ENCODE data around the gene DGLUCY. TPM values are rescaled to one million over a fixed set of nuclear protein-coding genes. Genes with fewer than 3 reads are reported as not detected.
"Not testable (repeated sequence)": the region's sequence is repeated elsewhere in the genome, so short reads cannot be mapped to it uniquely, and the experiment has no call there.

The DGLUCY gene
- total and polyA plus RNA-seq, 2 experiments from 2014 or later = 82.7 to 90.0 TPM

DNA sequence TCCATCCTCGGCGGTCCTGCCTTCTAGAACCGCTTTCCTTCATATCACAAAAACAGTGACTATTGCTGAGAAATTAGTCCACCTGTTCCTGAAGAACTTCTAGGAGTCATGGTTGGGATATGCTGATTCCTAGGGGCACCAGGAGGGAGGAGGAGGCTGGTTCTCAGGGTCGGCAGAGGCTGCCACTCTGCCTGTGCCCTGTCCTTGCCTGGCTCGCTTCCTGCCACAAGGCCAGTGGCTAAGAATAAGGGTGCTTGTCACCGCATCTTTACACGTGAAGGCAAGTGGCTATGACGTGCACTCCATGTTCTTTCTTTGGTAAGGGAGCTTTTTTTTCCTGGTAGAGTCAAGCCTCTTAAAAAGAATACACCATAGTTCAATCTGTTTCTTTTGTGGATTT lies 18.7 kb upstream of the DGLUCY start:
- Histone ChIP-seq H3K9me3 (ENCODE audit: low read depth) (no peaks in the 10 kb centered on the region), H3K27me3 (no peaks in the 10 kb centered on the region), H3K36me3 (no peaks in the 10 kb centered on the region), H3K4me1 (ENCODE audit: low read depth) (no peaks in the 10 kb centered on the region), H3K27ac (no peak overlapping the region), H3K4me3 (no peak overlapping the region)
- DNase-seq (ENCODE audit: low read depth in 1 of 2, low spot score in 1 of 2) = no peak
- TF ChIP-seq, protein P1, sequence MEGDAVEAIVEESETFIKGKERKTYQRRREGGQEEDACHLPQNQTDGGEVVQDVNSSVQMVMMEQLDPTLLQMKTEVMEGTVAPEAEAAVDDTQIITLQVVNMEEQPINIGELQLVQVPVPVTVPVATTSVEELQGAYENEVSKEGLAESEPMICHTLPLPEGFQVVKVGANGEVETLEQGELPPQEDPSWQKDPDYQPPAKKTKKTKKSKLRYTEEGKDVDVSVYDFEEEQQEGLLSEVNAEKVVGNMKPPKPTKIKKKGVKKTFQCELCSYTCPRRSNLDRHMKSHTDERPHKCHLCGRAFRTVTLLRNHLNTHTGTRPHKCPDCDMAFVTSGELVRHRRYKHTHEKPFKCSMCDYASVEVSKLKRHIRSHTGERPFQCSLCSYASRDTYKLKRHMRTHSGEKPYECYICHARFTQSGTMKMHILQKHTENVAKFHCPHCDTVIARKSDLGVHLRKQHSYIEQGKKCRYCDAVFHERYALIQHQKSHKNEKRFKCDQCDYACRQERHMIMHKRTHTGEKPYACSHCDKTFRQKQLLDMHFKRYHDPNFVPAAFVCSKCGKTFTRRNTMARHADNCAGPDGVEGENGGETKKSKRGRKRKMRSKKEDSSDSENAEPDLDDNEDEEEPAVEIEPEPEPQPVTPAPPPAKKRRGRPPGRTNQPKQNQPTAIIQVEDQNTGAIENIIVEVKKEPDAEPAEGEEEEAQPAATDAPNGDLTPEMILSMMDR (IDR thresholded peaks at IDR 0.05; ENCODE audit: low read depth, low read length) = no peak

DNA sequence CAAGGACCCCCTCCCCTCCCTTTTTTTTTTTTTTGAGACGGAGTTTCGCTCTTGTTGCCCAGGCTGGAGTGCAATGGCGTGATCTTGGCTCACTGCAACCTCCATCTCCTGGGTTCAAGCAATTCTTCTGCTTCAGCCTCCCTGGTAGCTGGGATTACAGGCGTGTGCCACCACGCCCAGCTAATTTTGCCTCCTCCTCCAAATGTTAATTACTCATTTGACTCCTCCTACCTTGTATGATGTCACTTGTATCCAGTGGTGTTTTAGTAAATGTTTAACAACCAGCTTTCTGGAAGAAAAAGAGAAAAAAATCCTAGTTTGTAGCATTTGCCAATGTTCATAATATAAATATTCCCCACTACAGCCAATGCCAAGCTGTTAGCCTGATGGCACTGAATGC lies 16.2 kb upstream of the DGLUCY start:
- H3K27me3 ChIP-seq; H3K4me3 ChIP-seq; H3K4me1 ChIP-seq (ENCODE audit: low read depth); H3K9me3 ChIP-seq (ENCODE audit: low read depth); H3K27ac ChIP-seq; DNase-seq (ENCODE audit: low read depth in 1 of 2, low spot score in 1 of 2); H3K36me3 ChIP-seq: not testable (repeated sequence)

DNA sequence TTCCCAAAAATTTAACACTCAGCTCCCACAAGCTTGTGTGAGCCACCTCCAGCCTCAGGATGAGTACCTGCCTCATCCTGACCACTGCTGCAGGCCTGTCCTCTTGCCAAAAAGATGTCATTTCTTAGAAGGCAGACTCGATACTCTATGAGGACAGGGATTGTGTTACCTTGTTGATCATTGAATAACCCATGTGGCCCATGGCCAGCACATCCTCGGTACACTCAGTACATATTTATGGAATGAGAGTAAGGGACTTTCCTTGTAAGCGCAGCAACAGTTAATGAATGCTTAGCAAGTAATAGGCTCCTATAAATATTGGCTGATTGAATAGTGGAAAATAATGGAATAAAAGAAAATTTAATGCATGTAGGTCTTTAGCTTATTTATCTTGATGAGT lies 15.3 kb upstream of the DGLUCY start:
- Histone ChIP-seq H3K27me3 (no peaks in the 10 kb centered on the region), H3K27ac (no peak overlapping the region), H3K4me3 (no peak overlapping the region), H3K36me3 (no peaks in the 10 kb centered on the region), H3K4me1 (ENCODE audit: low read depth) (no peaks in the 10 kb centered on the region), H3K9me3 (ENCODE audit: low read depth) (no peaks in the 10 kb centered on the region)
- TF ChIP-seq, protein P1 (IDR thresholded peaks at IDR 0.05; ENCODE audit: low read depth, low read length) = no peak
- DNase-seq (ENCODE audit: low read depth in 1 of 2, low spot score in 1 of 2) = no peak

DNA sequence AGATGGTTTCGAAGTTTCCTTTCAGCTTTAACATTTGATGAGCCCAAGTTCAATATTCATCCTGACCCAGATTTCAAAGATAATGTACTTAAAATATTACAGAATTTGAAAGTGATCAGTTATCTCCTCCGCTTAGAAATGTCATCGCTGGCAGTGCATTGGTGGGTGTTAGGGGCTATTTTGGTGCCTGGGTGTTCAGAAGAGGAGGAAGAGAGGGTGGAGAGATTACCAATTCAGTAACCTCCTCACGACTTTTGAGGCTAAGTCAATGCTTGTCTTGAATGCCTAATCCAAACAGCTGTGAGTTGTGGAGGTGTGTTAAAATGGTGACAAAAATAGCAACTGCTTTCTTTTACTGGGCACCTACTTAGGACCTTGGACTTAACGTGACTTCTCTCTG lies 13.8 kb upstream of the DGLUCY start:
- H3K27ac ChIP-seq = no peak overlapping the region
- TF ChIP-seq, protein P1 (IDR thresholded peaks at IDR 0.05; ENCODE audit: low read depth, low read length) = no peak
- no peak overlapping the region for H3K4me3 ChIP-seq
- no peaks in the 10 kb centered on the region for H3K36me3 ChIP-seq
- H3K4me1 ChIP-seq (ENCODE audit: low read depth) = no peaks in the 10 kb centered on the region
- no peaks in the 10 kb centered on the region for H3K9me3 ChIP-seq (ENCODE audit: low read depth)
- H3K27me3 ChIP-seq = no peaks in the 10 kb centered on the region
- DNase-seq (ENCODE audit: low read depth in 1 of 2, low spot score in 1 of 2) = no peak

DNA sequence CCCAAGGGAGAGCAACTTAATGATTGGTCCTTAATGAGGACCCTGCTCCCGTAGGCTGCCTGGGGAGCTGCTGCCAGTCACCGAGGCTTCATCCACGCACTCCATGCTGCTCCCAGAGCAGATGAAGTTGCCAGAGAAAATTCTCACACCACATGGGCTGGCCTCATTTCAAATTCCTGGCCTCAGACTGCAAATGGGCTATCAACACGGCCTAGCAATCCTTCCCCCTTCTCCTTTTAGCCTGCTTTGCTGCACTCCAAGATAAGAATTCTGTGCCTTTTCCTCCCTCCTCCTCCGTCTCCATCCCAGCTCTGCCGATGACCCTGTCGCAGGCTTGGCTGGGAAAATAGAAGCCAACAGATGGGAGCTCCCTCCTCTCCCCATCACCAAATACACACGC lies 10.8 kb upstream of the DGLUCY start:
- peak in 1 of 2 donors; percentile 63 for DNase-seq (ENCODE audit: low read depth in 1 of 2, low spot score in 1 of 2)
- Histone ChIP-seq H3K36me3 (no peaks in the 10 kb centered on the region), H3K27ac (no peak overlapping the region), H3K9me3 (ENCODE audit: low read depth) (no peaks in the 10 kb centered on the region), H3K27me3 (no peaks in the 10 kb centered on the region), H3K4me3 (no peak overlapping the region), H3K4me1 (ENCODE audit: low read depth) (no peaks in the 10 kb centered on the region)
- TF ChIP-seq, protein P1 (IDR thresholded peaks at IDR 0.05; ENCODE audit: low read depth, low read length) = no peak

DNA sequence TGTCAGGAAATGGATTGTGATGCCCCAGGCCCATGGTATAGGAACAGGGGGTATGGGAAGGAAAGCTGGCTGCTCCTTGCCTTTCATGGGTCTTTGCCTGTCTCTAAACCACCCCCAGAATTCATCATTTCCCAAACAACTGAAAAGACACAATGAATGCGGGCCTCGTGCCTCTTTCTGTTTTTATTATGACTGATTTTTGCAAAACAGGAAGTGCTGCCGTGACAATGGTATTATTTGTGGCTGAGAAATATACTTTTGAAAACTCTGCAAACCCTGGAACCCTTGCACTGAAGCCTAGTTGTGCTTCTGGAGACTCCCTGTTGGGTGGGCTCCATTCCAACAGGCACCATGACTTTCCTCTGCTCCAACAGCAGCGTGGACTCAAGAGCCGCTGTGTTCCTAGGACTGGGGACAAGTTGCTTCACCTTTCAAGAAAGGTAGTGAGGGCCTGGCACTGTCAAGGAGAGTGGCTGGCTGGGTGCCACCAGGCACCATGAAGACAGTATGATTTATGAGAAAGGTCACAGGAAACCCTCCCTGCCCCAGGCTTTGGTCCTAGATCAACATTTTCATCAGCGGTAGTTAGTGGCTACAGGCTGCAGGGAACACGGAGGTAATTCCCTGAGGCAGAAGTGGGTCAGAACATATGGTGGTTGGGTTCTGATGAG lies 4.8 kb upstream of the DGLUCY start:
- TF ChIP-seq, protein P1 (IDR thresholded peaks at IDR 0.05; ENCODE audit: low read depth, low read length) = no peak
- no peaks in the 10 kb centered on the region for H3K27me3 ChIP-seq
- no peak for DNase-seq (ENCODE audit: low read depth in 1 of 2, low spot score in 1 of 2)
- no peaks in the 10 kb centered on the region for H3K9me3 ChIP-seq (ENCODE audit: low read depth)
- H3K4me1 ChIP-seq (ENCODE audit: low read depth) = no peaks in the 10 kb centered on the region
- H3K36me3 ChIP-seq = no peaks in the 10 kb centered on the region
- H3K27ac ChIP-seq = no peak overlapping the region
- no peak overlapping the region for H3K4me3 ChIP-seq
